DND-41 (cell line): ENCODE measurements around the gene RNF4.

Experiments
- ATAC-seq: fragments of 200-7000 bp; cut with Tn5 transposase; 3 replicates; pipeline ENCODE4 v1.9.1; 2021; ENCODE audit warnings: low read depth; ENCODE audit not compliant: insufficient read depth
- DNase-seq: peaks from one replicate; pipeline ENCODE4 v3.0.0-alpha.2; 2020
- H2AFZ ChIP-seq: 2 replicates; pipeline ENCODE4 v1.6.0; 2012; ENCODE audit warnings: low read depth, low read length
- H3K27ac ChIP-seq: 2 replicates; pipeline ENCODE4 v1.5.1; 2012; ENCODE audit warnings: low read length, inconsistent platforms
- H3K27me3 ChIP-seq: fragments of 200-600 bp; sonication (generic); 2 replicates; pipeline ENCODE4 v1.6.0; 2012; ENCODE audit warnings: low read length, mild to moderate bottlenecking, inconsistent platforms; ENCODE audit not compliant: insufficient read depth, poor library complexity
- H3K36me3 ChIP-seq: 2 replicates; pipeline ENCODE4 v1.5.1; 2012; ENCODE audit warnings: low read length, inconsistent platforms; ENCODE audit not compliant: insufficient read depth
- H3K4me1 ChIP-seq: 2 replicates; pipeline ENCODE4 v1.5.1; 2012; ENCODE audit warnings: mild to moderate bottlenecking, low read length; ENCODE audit not compliant: insufficient read depth
- H3K4me2 ChIP-seq: 2 replicates; pipeline ENCODE4 v1.6.0; 2012; ENCODE audit warnings: mild to moderate bottlenecking, moderate library complexity, low read length, inconsistent platforms; ENCODE audit not compliant: insufficient read depth
- H3K4me3 ChIP-seq, 2 experiments: fragments of 200-600 bp in 1 of 2; shearing (Covaris generic) in 1 of 2; 2 replicates each; pipeline ENCODE4 v1.5.1; 2012 to 2016; ENCODE audit warnings: inconsistent platforms in 2 of 2, low read length in 2 of 2, mild to moderate bottlenecking in 2 of 2, low read depth in 1 of 2, moderate library complexity in 1 of 2
- H3K79me2 ChIP-seq: 2 replicates; pipeline ENCODE4 v1.6.0; 2012; ENCODE audit warnings: low read length, inconsistent platforms; ENCODE audit not compliant: insufficient read depth
- H3K9ac ChIP-seq: 2 replicates; pipeline ENCODE4 v1.6.0; 2012; ENCODE audit warnings: low read depth, mild to moderate bottlenecking, inconsistent platforms, low read length, moderate library complexity
- H3K9me3 ChIP-seq: 2 replicates; pipeline ENCODE4 v1.5.1; 2012; ENCODE audit warnings: low read length, moderate library complexity, mild to moderate bottlenecking, inconsistent platforms; ENCODE audit not compliant: insufficient read depth, severe bottlenecking
- H4K20me1 ChIP-seq: 2 replicates; pipeline ENCODE4 v1.6.0; 2012; ENCODE audit warnings: low read length; ENCODE audit not compliant: insufficient read depth
- EZH2 ChIP-seq: IDR thresholded peaks from 3 replicates; pipeline ENCODE4 v1.6.1; 2012; ENCODE audit warnings: borderline replicate concordance, low read depth, mild to moderate bottlenecking, moderate library complexity, low read length, inconsistent platforms; ENCODE audit not compliant: severe bottlenecking
- TF ChIP-seq, protein P1 (sequence below): IDR thresholded peaks from 2 replicates; pipeline ENCODE4 v1.5.1; 2012; ENCODE audit warnings: borderline replicate concordance, low read length, moderate library complexity, mild to moderate bottlenecking; ENCODE audit not compliant: poor library complexity, severe bottlenecking; ENCODE audit errors: extremely low read depth

Gene RNF4

DNA sequence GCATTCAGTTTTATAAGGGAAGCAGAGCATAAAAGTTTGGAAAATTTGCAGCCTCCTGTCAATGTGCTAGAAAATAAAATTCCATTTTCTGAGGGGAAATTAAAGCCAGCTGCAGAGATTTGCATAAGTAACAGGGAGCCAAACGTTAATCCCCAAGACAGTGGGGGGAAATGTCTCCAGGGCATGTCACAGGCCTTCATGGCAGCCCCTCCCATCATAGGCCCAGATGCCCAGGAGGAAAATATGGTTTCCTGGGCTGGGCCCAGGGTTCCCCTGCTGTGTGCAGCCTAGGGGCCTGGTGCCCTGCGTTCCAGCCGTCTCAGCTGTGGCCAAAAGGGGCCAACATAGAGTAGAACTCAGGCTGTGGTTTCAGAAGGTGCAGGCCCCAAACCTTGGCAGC is 9.3 kb downstream of the RNF4 start:
- Histone ChIP-seq H2AFZ (no peak overlapping the region), H3K4me3 (no peak overlapping the region), H4K20me1 (peaks cover 95% of the 10 kb centered on the region), H3K9ac (no peak overlapping the region), H3K36me3 (peaks cover 46% of the 10 kb centered on the region), H3K4me1 (peaks cover 10% of the 10 kb centered on the region; the same call in 1 of the 2 replicates), H3K27ac (no peak overlapping the region), H3K4me2 (no peak overlapping the region), H3K9me3 (no peaks in the 10 kb centered on the region), H3K79me2 (peaks cover 100% of the 10 kb centered on the region), H3K27me3 (no peaks in the 10 kb centered on the region)
- no peak for DNase-seq
- TF ChIP-seq EZH2: no peak
- TF ChIP-seq, protein P1, sequence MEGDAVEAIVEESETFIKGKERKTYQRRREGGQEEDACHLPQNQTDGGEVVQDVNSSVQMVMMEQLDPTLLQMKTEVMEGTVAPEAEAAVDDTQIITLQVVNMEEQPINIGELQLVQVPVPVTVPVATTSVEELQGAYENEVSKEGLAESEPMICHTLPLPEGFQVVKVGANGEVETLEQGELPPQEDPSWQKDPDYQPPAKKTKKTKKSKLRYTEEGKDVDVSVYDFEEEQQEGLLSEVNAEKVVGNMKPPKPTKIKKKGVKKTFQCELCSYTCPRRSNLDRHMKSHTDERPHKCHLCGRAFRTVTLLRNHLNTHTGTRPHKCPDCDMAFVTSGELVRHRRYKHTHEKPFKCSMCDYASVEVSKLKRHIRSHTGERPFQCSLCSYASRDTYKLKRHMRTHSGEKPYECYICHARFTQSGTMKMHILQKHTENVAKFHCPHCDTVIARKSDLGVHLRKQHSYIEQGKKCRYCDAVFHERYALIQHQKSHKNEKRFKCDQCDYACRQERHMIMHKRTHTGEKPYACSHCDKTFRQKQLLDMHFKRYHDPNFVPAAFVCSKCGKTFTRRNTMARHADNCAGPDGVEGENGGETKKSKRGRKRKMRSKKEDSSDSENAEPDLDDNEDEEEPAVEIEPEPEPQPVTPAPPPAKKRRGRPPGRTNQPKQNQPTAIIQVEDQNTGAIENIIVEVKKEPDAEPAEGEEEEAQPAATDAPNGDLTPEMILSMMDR: no peak
- ATAC-seq: no peak

DNA sequence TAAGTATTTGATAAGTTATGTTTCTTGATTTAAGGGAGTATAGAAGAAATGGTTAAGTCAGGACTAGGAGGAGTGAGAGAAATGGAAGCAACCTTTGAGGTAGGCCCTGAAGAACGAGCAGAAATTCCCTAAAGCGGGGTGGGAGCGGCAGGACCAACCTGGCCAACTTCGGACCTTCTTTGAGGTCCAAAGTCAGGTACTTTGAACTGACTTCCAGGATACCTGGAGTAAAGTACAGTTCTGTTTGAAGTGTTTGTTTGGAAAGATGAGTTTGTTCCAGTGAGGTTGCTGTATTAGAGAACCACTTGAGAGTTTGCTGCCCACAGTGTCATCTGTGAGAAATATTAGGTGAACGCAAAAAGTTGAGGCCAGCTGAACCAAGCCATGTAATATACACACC is 11.7 kb downstream of the RNF4 start:
- H4K20me1 ChIP-seq: peaks cover 98% of the 10 kb centered on the region
- H3K9ac ChIP-seq: no peak overlapping the region
- H3K79me2 ChIP-seq: peaks cover 100% of the 10 kb centered on the region
- no peak overlapping the region for H3K27ac ChIP-seq
- no peaks in the 10 kb centered on the region for H3K27me3 ChIP-seq
- no peak overlapping the region for H2AFZ ChIP-seq
- H3K36me3 ChIP-seq: peaks cover 48% of the 10 kb centered on the region
- H3K4me2 ChIP-seq: no peak overlapping the region
- TF ChIP-seq, protein P1: no peak
- no peak for TF ChIP-seq EZH2
- 0 out of 2 replicates have a peak, but pooled peaks cover 4% of the 10 kb centered on the region for H3K4me1 ChIP-seq
- no peak for DNase-seq
- H3K4me3 ChIP-seq: no peak overlapping the region
- ATAC-seq: no peak
- no peaks in the 10 kb centered on the region for H3K9me3 ChIP-seq

- TF ChIP-seq, protein P1: no peak
- TF ChIP-seq EZH2: no peak
- peaks cover 100% of the 10 kb centered on the region for H3K79me2 ChIP-seq
- no peaks in the 10 kb centered on the region for H3K4me1 ChIP-seq
- no peak for ATAC-seq
- no peaks in the 10 kb centered on the region for H3K27me3 ChIP-seq
- peaks cover 48% of the 10 kb centered on the region for H3K36me3 ChIP-seq
- no peak overlapping the region for H3K4me2 ChIP-seq
- no peak overlapping the region for H3K9ac ChIP-seq
- H3K4me3 ChIP-seq: no peak overlapping the region
- H3K27ac ChIP-seq: no peak overlapping the region
- H2AFZ ChIP-seq: no peak overlapping the region
- H4K20me1 ChIP-seq: peaks cover 98% of the 10 kb centered on the region
- DNase-seq: no peak
- no peaks in the 10 kb centered on the region for H3K9me3 ChIP-seq
Measured at GRCh38 chr4:2482192-2482591, 13.3 kb downstream of the RNF4 start.

- no peak overlapping the region for H3K27ac ChIP-seq
Measured at GRCh38 chr4:2482693-2483092, 13.8 kb downstream of the RNF4 start.

More at GRCh38 chr4:2482693-2483092, 13.8 kb downstream of the RNF4 start:
- Histone ChIP-seq H3K79me2 (peaks cover 100% of the 10 kb centered on the region), H3K9me3 (no peaks in the 10 kb centered on the region), H3K27me3 (no peaks in the 10 kb centered on the region), H3K4me1 (no peaks in the 10 kb centered on the region), H3K36me3 (peaks cover 47% of the 10 kb centered on the region), H3K4me3 (no peak overlapping the region), H3K9ac (no peak overlapping the region), H2AFZ (no peak overlapping the region), H3K4me2 (no peak overlapping the region), H4K20me1 (peaks cover 96% of the 10 kb centered on the region)
- DNase-seq: no peak
- ATAC-seq: no peak
- no peak for TF ChIP-seq EZH2
- TF ChIP-seq, protein P1: no peak
